Eye (tissue), 1 donor: ENCODE measurements around the gene FDX1.
A peak's percentile ranks its signal among the peaks of the same experiment; 100 is the strongest.

Experiments used
- DNase-seq: peaks from one replicate; pipeline ENCODE4 v3.0.0-alpha.2; 2015

Gene FDX1

DNA sequence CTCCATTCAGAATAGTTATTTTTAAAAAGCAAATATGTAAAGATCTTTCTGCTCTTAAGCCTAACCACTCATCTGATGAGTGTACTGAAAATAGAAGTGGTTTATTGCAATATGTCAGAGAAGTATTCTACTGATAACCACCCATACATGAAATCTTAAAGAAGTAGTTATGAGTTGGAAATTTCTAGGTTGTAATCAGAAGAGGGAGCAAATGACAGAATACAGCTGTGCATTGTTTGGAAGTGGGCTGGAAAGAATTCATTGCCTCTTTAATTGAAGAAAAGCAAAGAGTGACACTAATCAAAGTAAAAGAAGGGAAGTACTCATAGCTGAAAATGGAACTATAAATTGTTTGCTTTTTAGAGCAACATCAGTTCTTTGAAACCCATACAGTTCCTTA, 39.4 kb downstream of the FDX1 start:
- DNase-seq: no peak

DNA sequence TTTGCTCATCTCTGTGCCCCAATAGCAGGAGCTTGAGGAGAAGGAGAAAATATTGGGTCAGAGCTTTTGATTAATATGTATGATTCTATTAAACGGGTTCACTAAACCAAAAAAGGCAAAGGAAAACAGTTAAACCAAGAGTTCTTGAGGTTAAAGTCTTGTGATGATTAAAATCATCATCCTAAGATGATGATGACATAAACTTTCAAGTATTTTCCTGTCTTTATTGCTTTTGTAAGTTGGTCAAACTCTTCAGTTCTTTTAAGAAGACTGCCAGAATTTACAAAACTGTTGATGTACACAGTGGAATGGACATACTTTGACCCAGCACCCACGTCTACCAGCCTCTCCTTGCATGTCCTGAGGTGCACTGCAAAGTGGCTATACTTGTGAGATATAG, 41.0 kb downstream of the FDX1 start:
- no peak for DNase-seq

DNA sequence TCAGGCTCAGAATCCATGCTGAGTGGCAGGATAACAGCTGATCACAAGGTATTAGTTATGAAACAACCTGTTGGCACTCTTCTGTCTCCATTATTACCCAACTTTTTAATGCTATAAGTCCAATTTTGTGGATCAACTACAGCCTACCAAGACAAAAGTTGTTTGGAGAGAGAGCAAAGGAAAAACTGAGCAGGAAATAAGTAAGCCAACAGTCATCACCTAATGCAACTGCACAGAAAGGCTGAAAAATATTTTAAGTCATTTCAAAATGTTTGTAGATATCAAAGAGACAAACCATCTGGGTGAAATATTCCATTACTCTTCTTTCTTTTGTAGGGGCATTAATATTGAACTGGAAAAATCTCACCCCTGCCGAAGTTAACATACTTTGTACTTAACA, 41.6 kb downstream of the FDX1 start:
- DNase-seq: no peak

DNA sequence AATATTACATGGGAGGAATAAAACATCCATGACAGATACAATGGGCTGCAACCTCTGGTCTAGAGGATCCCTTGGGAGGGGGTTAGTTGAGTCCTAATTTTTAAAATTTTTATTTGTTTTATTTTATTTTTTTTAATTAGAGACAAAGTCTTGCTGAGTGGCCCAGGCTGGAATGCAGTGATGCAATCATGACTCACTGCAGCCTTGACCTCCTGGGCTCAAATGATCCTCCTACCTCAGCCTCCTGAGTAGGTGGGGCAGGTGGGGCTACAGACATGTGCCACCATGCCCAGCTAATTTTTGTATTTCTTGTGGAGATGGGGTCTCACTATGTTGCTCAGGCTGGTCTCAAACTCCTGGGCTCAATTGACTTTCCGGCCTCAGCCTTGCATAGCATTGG, 43.1 kb downstream of the FDX1 start:
- no peak for DNase-seq

DNA sequence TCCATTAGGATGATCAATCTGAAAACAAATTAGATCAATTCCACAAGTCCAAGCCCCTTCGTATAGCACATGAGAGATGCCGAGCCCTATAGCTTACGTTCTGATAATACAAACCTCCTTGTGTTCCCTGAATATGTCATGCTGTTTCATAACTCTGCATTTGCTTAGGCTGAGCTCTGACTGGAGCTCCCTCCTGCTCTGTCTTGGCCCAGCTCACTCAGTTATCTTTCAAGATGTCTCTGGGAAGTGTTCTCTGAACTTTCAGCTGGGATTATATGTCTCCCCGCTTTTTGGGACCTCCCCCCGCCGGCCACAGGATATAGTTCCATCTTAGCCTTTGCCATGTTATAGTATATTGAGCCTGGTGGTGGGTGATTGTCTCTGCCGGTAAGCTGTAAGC, 44.0 kb downstream of the FDX1 start:
- peak; percentile 37 for DNase-seq

DNA sequence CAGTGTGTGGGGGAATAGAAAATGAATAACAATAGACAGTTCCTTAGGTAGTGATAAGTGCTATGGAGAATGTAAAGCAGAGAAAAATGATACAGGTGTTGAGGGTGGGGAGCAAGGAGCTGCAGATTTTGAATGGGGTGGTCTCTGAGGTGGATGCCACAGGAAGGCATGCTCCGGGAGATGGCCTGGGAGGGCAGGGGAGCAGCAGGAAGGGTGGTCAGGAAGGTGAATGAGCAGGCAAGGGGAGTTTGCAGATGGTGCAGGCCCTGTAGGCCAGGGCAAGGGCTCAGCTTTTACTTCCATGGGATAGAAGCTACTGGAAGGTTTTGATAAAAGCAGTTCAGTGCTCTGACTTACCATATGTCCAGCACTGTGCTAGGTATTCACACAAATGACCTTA, 44.8 kb downstream of the FDX1 start:
- DNase-seq: no peak

DNA sequence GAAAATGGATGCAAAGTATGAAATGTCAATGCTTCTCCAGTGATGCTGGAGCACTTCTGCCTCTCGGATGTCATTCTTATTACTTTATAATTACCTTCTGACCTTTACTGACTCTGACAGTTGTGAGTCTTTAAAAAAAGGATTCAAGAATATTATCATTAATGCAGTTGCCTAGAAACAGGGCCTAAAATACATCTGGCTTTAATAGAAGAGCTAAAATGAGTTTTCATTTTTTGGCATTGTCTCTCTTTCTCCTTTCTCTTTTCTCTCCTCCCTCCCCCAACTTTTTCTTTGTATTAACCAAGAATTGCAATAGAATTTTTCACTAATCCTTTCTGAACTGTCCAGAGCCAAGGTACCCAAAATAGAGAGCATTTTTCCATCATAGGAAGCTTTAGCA, 45.9 kb downstream of the FDX1 start:
- peak; percentile 62 for DNase-seq

DNA sequence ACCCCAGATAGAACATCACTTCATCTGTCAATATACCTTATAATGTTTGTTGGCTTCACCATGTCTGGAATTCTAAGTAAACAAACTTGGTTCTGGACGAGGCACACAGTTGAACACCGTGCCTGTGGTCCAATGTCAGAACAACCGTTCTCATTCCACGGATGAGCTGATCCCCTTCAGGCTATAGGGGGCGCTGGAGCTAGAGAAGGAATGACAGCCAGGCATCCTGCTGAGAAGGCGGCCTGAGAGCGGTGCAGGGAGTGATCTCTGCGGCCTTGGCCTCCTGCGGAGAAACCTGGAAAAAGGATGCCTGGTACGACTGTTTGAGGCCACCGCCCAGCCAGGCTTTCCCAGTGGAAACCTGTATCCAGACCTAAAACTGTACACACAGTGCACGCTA, 48.7 kb downstream of the FDX1 start:
- DNase-seq: no peak

DNA sequence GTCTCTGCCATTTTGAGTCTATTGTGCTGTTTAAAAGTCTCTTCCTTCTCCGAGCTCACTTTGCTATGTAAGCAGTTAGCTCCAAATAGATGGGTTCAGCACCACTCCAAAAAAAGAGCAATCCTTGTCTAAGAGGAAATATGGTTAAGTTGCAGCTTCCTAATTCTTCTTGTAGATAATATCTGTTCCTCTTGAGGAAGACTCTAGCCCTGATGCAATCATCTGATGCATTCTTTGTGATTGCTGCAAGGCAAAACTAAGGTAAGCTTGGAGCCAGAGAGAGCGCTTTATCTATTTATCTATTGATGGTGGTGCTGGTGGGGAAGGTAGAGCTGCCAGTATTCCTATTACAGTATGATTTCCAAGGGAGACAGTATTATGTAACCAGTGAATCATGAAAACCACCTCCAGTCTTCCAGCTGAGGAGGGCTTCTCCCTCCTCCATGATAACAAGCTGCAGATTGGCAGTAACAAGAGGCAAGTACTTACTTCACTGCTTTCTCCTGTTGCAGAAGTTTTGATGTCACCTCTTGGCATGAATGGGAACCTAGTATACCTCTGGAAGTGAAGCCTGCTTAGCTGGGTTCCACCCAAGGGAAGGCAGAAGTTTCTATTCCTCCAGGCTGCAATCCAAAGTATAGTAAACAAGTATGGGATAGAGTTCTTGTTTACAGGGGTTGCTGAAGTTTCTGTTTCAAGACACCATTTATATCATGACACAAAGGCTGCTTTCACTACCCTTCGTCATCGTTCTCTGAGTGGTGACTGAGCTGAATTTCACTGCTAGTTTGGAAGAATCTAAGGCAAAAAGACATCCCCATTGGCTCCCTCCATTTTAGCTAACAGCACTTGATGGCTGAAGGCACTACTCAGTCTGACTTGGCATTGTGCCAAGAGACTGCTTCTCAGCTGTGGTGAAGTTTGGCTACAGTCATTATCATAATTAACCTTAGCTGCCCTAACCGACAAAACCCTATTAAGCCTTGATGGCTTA, 49.7 kb downstream of the FDX1 start:
- DNase-seq: peak; percentile 38

DNA sequence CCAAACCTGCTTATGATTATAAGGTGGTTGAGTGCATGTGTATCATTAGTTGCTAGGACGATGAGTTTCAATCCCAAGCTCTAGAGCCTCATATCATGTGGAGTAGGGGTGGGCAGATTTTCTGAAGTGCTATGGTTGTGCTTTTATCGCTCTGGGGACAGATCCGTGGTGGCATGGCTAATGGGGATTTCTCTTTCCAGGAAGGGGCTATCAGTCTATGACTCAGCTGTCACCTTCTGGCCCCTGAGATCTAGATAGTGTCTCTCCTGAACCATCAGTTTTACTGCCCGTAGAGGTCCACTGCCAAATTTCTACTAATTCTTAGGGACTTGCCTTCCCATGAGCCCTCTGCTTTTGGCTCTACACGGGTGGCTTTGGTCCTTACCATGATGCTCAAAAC, 51.8 kb downstream of the FDX1 start:
- no peak for DNase-seq

DNA sequence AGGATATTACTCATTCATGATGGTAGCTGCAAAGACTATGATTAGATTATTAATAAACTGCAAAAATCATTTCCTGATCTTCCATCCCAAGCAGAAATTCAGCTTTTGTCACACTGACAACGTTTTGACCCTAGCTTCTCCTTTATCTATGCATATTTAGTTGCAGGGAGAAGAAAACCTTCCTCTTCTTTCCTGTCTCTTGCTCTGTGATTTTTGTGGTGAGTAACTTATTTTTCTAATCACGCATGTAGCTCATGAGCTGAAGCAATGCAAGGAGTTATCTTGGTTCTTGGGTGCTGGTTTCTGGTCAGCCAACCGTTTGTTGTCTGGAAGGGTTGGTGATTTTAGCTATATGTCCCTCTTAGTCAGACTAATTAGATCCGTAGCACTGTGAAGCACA, 56.4 kb downstream of the FDX1 start:
- no peak for DNase-seq

DNA sequence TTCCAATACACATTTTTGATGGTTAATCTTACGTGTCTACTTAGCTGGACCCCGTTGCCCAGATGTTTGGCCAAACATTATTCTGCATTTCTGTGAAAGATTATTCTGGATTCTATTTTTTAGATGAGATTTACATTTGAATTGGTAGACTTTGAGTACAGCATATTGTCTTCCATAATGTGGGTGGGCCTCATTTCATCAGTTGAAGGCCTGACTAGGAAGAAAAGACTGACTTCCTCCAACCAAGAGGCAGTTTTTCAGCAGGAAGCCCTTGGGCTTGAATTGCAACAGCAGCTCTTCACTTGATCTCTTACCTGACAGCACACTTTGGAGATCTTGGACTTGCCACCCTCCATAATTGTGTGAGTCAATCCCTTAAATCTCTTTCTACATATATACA, 58.7 kb downstream of the FDX1 start:
- no peak for DNase-seq

DNA sequence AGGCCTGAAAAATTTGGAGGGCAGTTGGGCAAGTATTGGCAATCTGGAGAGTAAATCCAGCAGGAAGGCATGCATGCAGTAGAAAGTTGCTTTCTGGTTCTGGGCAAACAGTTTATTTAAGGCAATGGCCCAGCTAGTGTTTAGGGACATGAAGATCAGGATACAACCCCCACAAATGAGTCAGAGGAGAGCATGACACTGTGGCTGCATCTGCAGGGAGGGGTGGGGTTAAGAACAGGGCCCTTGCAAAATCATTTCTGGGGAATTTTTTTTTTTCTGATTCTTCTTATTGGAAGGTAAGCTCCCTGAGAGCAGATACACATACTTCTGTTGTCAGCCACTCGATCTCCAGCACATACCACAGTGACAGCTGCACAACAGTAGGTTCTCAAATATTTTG, 61.1 kb downstream of the FDX1 start:
- no peak for DNase-seq

DNA sequence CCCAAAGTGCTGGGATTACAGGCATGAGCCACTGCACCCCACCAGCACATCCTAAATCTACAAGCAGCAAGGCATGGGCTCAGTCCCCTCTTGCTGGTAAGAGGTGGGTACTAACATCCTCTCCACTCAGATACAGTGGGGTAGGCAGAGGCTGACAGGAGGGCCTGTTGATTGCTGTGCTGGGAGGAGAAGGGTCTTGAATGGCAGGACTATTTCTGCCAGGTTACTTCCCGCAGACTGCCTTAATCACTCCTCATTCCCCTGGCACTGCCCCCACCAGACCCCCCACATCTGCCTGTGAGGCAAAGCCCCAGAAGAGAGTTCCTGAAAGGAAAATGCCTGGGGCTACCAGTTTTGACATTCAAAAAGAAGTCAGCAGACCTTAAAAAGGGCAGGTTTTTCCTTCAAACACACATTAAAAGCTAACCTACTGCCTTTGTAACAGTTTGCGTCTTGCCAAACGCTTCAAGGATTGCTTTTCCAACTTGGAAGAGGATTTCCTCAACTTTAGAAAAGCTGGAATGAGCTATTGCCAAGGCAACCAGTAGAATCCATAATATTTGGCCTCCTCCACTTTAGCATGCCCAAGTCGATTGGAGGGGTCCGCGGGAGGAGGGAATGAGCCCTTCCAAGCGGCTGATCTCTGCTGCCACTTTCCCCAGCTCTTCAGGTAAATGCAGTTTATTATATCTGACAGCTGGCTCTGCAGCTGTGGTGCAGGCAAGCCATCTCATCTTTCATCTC, 62.0 kb downstream of the FDX1 start:
- DNase-seq: peak; percentile 88

DNA sequence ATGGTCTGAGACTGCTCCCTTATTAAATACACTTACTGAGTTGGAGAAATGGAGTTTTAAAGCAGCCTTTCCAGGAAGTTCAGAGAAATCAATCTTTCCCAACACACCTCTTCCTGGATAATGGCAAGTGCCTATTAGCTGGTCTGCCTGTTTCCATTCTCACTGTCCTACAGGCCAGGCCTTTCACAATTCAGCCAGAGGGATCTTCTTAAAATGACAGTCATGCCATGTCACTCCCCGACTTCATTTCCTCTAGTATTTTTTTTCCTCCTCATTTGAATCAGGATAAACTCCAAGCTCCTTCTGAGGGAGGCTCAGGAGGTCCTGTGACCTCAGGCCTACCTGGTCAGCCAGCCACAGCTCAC, 62.6 kb downstream of the FDX1 start:
- no peak for DNase-seq

DNA sequence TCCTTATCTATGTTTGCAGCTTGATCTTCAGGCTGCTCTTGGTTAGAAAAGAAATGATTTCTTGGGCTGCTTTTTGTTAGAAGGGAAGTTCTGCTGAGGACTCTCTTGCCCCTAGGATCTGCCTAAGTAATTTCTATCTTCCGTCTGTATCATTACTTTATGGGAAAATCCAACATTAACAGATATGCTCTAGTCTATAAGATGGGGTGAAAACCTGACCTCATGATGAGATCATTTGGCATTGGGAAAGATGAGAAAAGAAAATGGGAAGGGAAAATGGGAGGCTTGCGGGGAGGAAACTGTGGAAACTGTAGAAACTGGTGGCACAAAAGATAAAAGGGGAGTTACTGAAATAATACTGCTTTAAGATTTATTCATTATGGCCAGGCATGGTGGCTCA, 63.6 kb downstream of the FDX1 start:
- DNase-seq: no peak

DNA sequence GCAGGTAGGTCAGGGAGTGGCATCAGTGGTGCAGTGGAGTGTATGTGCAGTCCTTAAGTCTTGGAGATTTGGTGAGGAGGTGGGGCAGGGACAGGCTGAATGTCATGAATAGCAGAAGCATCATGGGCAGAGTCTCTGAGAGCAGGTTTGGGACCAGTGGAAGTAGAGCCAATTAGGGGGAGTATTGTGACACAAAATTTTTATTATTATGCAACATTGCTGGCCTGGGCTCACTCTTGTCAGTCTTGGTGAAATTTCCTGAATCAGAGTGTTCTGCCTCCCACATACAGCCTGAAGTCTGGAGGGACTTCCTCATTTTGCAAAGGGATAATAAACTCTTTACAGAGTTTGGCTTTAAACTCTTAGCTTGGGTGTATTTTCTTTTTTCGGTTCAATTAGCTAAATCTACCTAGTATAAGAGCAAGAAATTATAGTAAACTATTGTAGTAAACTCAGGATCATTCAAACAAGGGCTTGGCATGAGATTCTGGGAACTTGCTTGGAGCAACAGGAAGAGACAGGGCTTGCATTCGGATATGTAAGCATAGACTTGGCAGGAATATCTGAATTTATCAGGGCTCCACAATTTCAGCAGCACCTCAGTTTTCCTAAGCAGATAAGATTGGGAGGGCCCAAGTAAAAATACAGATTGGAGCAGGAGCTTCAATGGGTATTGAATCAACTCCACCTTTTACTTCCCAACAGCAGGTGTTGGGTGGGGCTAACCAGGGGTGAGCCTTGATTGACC, 67.7 kb downstream of the FDX1 start:
- DNase-seq: no peak

DNA sequence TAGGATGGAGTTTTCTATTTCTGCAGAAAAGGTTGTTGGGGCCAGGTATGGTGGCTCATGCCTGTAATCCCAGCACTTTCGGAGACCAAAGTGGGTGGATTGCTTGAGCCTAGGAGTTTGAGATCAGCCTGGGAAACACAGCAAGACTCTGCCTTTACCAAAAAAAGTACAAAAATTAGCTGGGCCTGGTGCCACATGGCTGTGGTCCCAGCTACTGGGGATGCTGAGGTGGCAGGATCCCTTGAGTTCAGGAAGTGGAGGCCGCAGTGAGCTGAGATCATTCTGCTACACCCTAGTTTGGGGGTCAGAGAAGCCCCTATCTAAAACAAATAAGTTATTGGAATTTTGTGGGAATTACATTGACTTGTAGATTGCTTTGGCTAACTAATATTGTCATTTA, 71.7 kb downstream of the FDX1 start:
- DNase-seq: no peak

DNA sequence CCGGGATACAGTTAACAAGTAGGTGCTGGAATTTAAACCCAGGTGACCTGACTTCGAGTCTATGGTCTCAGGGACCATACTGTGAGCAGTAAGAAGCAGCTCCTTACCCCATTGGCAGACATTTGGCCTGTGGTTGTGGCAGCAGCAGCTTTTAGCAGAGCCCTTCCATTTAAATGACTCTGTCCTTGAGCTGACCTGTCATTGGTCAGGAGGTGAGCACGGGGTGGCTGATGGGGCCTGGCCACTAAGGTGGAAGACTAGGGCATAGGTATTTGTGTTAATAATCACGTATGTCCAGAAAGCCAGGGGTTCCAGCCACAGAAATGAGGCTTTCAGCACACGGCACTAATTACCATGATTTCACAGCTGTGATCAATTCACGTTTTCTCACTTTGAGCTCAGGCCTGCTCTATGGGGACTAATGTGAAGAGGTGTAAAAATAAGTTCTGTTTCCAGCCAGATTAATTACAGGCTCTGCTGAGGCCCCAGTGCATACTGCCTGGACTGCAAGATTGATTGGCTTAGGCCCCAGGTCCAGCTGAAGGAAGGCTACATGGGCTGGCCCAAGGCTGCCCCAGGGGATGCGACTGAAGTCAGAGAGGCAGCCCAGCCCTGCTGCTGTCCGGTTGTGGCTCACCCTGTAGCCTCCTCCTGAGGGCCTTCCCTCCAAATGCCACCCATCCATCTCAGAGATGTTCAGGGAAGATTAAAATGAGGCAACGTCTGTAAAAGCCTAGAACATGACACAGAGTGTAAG, 76.0 kb downstream of the FDX1 start:
- peak; percentile 21 for DNase-seq

DNA sequence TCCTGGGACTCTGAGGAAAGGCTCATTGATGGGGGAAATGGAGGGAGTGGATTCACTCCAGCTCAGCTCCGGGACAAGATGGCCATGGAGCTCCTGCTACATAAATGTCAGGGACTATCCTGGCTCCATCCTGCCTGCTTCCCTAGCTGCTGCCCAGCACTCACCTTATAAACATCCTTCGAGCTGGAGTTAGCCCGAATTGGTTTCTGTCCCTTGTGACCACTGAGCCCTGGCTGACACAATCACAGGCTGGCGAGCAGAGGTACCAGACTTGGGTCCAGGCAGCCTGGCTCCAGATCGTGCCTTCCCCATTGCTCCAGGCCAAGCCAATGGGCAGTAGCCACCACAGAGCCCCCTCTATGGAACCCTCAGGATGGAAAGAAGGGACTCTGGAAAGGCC, 77.6 kb downstream of the FDX1 start:
- no peak for DNase-seq

DNA sequence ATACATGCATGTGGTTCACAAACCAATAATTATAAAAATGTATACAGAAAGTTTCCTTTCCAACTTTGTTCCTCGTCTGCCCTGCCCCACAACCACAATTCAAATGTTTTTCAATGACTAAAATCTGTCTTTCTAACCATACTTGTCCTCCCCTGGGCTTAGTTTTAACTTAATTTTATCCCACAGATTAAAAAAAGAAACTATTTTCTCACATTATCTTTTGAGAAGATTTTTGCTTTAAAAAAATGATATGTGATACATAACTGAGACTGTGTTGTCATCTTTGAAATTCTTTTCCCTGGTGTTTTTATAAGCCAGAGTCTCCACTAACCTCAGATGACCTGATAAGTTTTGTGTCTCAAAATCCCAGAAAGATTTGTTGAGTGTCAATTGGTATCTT, 79.0 kb downstream of the FDX1 start:
- no peak for DNase-seq

DNA sequence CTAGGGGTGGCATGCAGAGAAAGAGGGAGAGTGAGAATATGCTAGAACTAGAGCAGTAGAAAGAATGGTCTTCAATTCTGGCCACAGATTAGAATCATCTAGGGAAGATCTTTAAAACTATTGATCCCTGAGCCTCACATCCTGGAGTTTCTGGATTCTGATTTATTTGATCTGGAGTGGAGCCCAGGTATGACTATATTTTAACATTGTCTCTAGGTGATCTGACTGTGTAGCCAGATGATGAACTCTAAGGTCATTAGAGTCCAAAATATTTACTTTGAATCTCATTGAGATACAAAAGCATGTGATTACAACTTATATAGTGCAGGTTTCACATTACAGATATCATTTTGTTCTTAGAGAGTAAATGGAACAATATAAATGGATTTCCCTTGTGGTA, 79.7 kb downstream of the FDX1 start:
- no peak for DNase-seq

DNA sequence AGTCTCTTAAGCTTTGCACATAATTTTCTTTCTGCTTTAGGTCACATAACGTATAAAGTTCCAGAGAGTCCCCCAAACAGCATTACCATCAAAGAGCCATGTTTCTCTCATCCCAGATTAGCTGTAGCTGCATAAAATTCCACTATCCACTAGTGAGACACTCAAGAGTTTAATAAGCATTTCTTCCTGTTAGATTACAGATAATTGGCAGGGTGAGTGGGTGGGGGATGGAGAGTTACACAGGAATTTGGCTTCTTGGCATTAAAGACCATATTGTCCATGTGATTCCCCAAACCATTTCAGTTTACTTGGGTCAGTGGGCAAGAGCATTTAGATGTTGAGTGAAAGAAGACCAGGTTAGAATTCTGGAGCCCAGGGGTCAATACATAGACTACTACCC, 82.3 kb downstream of the FDX1 start:
- no peak for DNase-seq
